SJSA1 (cell line): ENCODE measurements around the gene LANCL1. TPM values are rescaled to one million over a fixed set of nuclear protein-coding genes. Genes with fewer than 3 reads are reported as not detected.

Source experiments
- DNase-seq, 2 experiments: peaks; one replicate each; pipeline ENCODE4 v3.0.0-alpha.2; 2015 to 2020; ENCODE audit warnings: low spot score in 2 of 2, low read depth in 1 of 2
- H3K27ac ChIP-seq: fragments of 250-450 bp; sonication (Bioruptor Pico); 2 replicates; pipeline ENCODE4 v1.5.1; 2020; ENCODE audit warnings: mild to moderate bottlenecking, moderate library complexity
- H3K27me3 ChIP-seq: fragments of 250-450 bp; sonication (Bioruptor Pico); replicated peaks from 2 replicates; pipeline ENCODE4 v1.5.1; 2020; ENCODE audit warnings: mild to moderate bottlenecking, moderate library complexity
- H3K36me3 ChIP-seq: fragments of 250-450 bp; sonication (Bioruptor Pico); 2 replicates; pipeline ENCODE4 v1.5.1; 2020; ENCODE audit warnings: mild to moderate bottlenecking
- H3K4me1 ChIP-seq: fragments of 250-450 bp; sonication (Bioruptor Pico); replicated peaks from 2 replicates; pipeline ENCODE4 v1.6.1; 2021; ENCODE audit warnings: mild to moderate bottlenecking
- H3K4me3 ChIP-seq: fragments of 250-450 bp; sonication (Bioruptor Pico); 2 replicates; pipeline ENCODE4 v1.5.1; 2020; ENCODE audit warnings: mild to moderate bottlenecking
- H3K9me3 ChIP-seq: fragments of 250-450 bp; sonication (Bioruptor Pico); replicated peaks from 2 replicates; pipeline ENCODE4 v1.5.1; 2020; ENCODE audit warnings: mild to moderate bottlenecking
- total RNA-seq: library from RNA; depleted of rRNA; stranded (reverse); fragments of >200 nt; shearing (Covaris generic); gene quantifications from 2 replicates; pipeline ENCODE4 v1.2.3, GENCODE V29; 2014; rRNA removed

Gene LANCL1
- 28.6 and 38.1 TPM in 2 replicates for total RNA-seq

- Histone ChIP-seq H3K27ac (peak within 1 kb of the TSS; percentile 59), H3K4me1 (peaks cover 7% of the 10 kb centered on the region; the same call in 1 of the 2 replicates)
Measured at GRCh38 chr2:210476194-210477128, at the start of gene LANCL1. Gene LANCL1 (minus strand): TSS chr2:210476759. CDS start chr2:210476396, 363 bp downstream.

GRCh38 chr2:210524533-210524932, 48.0 kb upstream of the LANCL1 start:
- no peaks in the 10 kb centered on the region for H3K9me3 ChIP-seq

More at GRCh38 chr2:210476194-210477128, at the start of gene LANCL1:
- Histone ChIP-seq H3K36me3 (peaks cover 13% of the 10 kb centered on the region), H3K4me3 (peak within 1 kb of the TSS; percentile 64), H3K9me3 (no peaks in the 10 kb centered on the region), H3K27me3 (no peaks in the 10 kb centered on the region)
- DNase-seq: peak; percentile 87 to 90

GRCh38 chr2:210523650-210524289, 47.2 kb upstream of the LANCL1 start:
- Histone ChIP-seq H3K9me3 (no peaks in the 10 kb centered on the region), H3K27me3 (no peaks in the 10 kb centered on the region), H3K4me3 (no peak overlapping the region), H3K36me3 (no peaks in the 10 kb centered on the region), H3K4me1 (peaks cover 11% of the 10 kb centered on the region), H3K27ac (no peak overlapping the region)
- no peak for DNase-seq

More at GRCh38 chr2:210524533-210524932, 48.0 kb upstream of the LANCL1 start:
- DNase-seq: no peak
- Histone ChIP-seq H3K36me3 (no peaks in the 10 kb centered on the region), H3K4me1 (peaks cover 17% of the 10 kb centered on the region), H3K4me3 (no peak overlapping the region), H3K27ac (no peak overlapping the region), H3K27me3 (no peaks in the 10 kb centered on the region)

GRCh38 chr2:210522399-210522798, 45.8 kb upstream of the LANCL1 start:
- no peaks in the 10 kb centered on the region for H3K4me1 ChIP-seq
- no peak overlapping the region for H3K4me3 ChIP-seq
- H3K36me3 ChIP-seq: no peaks in the 10 kb centered on the region
- no peak for DNase-seq
- H3K27ac ChIP-seq: no peak overlapping the region
- H3K27me3 ChIP-seq: no peaks in the 10 kb centered on the region
- H3K9me3 ChIP-seq: no peaks in the 10 kb centered on the region

- no peaks in the 10 kb centered on the region for H3K36me3 ChIP-seq
- no peaks in the 10 kb centered on the region for H3K9me3 ChIP-seq
- no peaks in the 10 kb centered on the region for H3K27me3 ChIP-seq
- DNase-seq: no peak
- no peak overlapping the region for H3K27ac ChIP-seq
- no peak overlapping the region for H3K4me3 ChIP-seq
- no peaks in the 10 kb centered on the region for H3K4me1 ChIP-seq
Measured at GRCh38 chr2:210519594-210519993, 43.0 kb upstream of the LANCL1 start.

- Histone ChIP-seq H3K4me3 (no peak overlapping the region), H3K4me1 (no peaks in the 10 kb centered on the region), H3K9me3 (no peaks in the 10 kb centered on the region), H3K27me3 (no peaks in the 10 kb centered on the region), H3K27ac (no peak overlapping the region), H3K36me3 (no peaks in the 10 kb centered on the region)
- DNase-seq: no peak
Measured at GRCh38 chr2:210517264-210517663, 40.7 kb upstream of the LANCL1 start.

- Histone ChIP-seq H3K4me3 (no peak overlapping the region), H3K27me3 (no peaks in the 10 kb centered on the region), H3K4me1 (no peaks in the 10 kb centered on the region), H3K36me3 (no peaks in the 10 kb centered on the region), H3K9me3 (no peaks in the 10 kb centered on the region), H3K27ac (no peak overlapping the region)
- no peak for DNase-seq
Measured at GRCh38 chr2:210515911-210516310, 39.4 kb upstream of the LANCL1 start.

- H3K4me1 ChIP-seq: no peaks in the 10 kb centered on the region
- no peaks in the 10 kb centered on the region for H3K9me3 ChIP-seq
- no peak overlapping the region for H3K4me3 ChIP-seq
- DNase-seq: no peak
- H3K36me3 ChIP-seq: no peaks in the 10 kb centered on the region
- H3K27ac ChIP-seq: no peak overlapping the region
- H3K27me3 ChIP-seq: 0 out of 2 replicates have a peak, but pooled peaks cover 4% of the 10 kb centered on the region
Measured at GRCh38 chr2:210503725-210504191, 27.2 kb upstream of the LANCL1 start.

GRCh38 chr2:210503001-210503623, 26.6 kb upstream of the LANCL1 start:
- H3K4me3 ChIP-seq: 0 out of 2 replicates have a peak overlapping the region, but pooled peaks have one; percentile 11
- DNase-seq: peak in 1 of 2 experiments; percentile 33

GRCh38 chr2:210496512-210496911, 20.0 kb upstream of the LANCL1 start:
- no peaks in the 10 kb centered on the region for H3K27me3 ChIP-seq
- H3K4me3 ChIP-seq: no peak overlapping the region
- no peaks in the 10 kb centered on the region for H3K36me3 ChIP-seq
- H3K4me1 ChIP-seq: no peaks in the 10 kb centered on the region
- H3K27ac ChIP-seq: no peak overlapping the region
- no peak for DNase-seq
- H3K9me3 ChIP-seq: no peaks in the 10 kb centered on the region

More at GRCh38 chr2:210503001-210503623, 26.6 kb upstream of the LANCL1 start:
- Histone ChIP-seq H3K4me1 (no peaks in the 10 kb centered on the region), H3K27ac (no peak overlapping the region), H3K36me3 (no peaks in the 10 kb centered on the region), H3K27me3 (0 out of 2 replicates have a peak, but pooled peaks cover 4% of the 10 kb centered on the region), H3K9me3 (no peaks in the 10 kb centered on the region)

- Histone ChIP-seq H3K36me3 (no peaks in the 10 kb centered on the region), H3K27ac (no peak overlapping the region), H3K9me3 (no peaks in the 10 kb centered on the region), H3K27me3 (no peaks in the 10 kb centered on the region), H3K4me1 (no peaks in the 10 kb centered on the region), H3K4me3 (no peak overlapping the region)
- DNase-seq: no peak
Measured at GRCh38 chr2:210493528-210493927, 17.0 kb upstream of the LANCL1 start.

- peaks cover 7% of the 10 kb centered on the region; the same call in 1 of the 2 replicates for H3K4me1 ChIP-seq
- H3K27me3 ChIP-seq: no peaks in the 10 kb centered on the region
- no peaks in the 10 kb centered on the region; the same call in 1 of the 2 replicates for H3K9me3 ChIP-seq
- no peaks in the 10 kb centered on the region for H3K36me3 ChIP-seq
- H3K4me3 ChIP-seq: no peak overlapping the region
- no peak for DNase-seq
- H3K27ac ChIP-seq: no peak overlapping the region
Measured at GRCh38 chr2:210481601-210482175, 5.1 kb upstream of the LANCL1 start.

- Histone ChIP-seq H3K4me3 (no peak overlapping the region), H3K27ac (no peak overlapping the region), H3K27me3 (no peaks in the 10 kb centered on the region), H3K36me3 (peaks cover 4% of the 10 kb centered on the region; the same call in 1 of the 2 replicates), H3K4me1 (peaks cover 7% of the 10 kb centered on the region; the same call in 1 of the 2 replicates), H3K9me3 (no peaks in the 10 kb centered on the region; the same call in 1 of the 2 replicates)
- no peak for DNase-seq
Measured at GRCh38 chr2:210480764-210481163, 4.2 kb upstream of the LANCL1 start.
